Measurements from ENCODE around the gene NRP2. TPM values are rescaled to one million over a fixed set of nuclear protein-coding genes. Genes with fewer than 3 reads are reported as not detected.

The NRP2 gene
- total RNA-seq, 1 experiment from 2014 or later = 10.3 TPM

GRCh38 chr2:205701509-205701908 lies 19.2 kb downstream of the NRP2 start:
- H3K27ac Mint-ChIP-seq (ENCODE audit: low read depth, unreplicated experiment) = no peak overlapping the region
- no peak overlapping the region for H3K4me3 Mint-ChIP-seq (ENCODE audit: unreplicated experiment)
- no TSS peak for BruUV-seq (replicated peaks)
- DNase-seq (ENCODE audit: unreplicated experiment) = no peak
- no peaks in the 10 kb centered on the region for H3K9me3 Mint-ChIP-seq (ENCODE audit: unreplicated experiment)
- intact Hi-C loops (cut with micrococcal nuclease) = no loop called here
- no peak for TF ChIP-seq CTCF (IDR thresholded peaks at IDR 0.05; ENCODE audit: unreplicated experiment)
- H3K36me3 Mint-ChIP-seq (ENCODE audit: insufficient read depth, unreplicated experiment) = peaks cover 10% of the 10 kb centered on the region
- POLR2A ChIA-PET = interaction anchor here (0.8 kb wide), 1 partner anchor 18 kb away, joined by 3 read pairs; no protein-coding TSS in a partner anchor
- peaks cover 16% of the 10 kb centered on the region for H3K4me1 Mint-ChIP-seq (ENCODE audit: insufficient read depth, unreplicated experiment)
- no peaks in the 10 kb centered on the region for H3K27me3 Mint-ChIP-seq (ENCODE audit: insufficient read depth, unreplicated experiment)
- CTCF ChIA-PET = interaction anchor here (2.2 kb wide), 1 partner anchor 22 kb away, joined by 5 read pairs; no protein-coding TSS in a partner anchor

DNA sequence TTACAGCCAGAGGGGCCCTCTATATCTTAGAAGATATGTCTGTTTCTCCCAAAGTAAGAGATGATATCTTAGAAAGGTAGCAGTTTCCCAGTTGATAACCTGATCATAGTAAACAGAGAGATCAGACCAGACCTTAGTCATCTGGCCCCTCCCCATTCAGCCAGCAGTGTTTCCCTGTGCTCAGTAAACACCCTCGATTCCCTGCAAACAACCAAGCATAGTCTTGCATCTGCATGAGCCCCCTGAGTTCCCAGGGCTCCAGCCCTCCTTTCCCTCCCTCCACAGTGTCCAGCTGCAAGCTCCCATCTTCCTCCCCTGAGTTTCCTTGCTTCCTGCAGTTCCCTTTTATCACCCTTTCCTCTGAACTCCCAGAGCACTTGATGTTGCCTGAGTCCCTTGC lies 20.3 kb downstream of the NRP2 start:
- no peaks in the 10 kb centered on the region for H3K27me3 Mint-ChIP-seq (ENCODE audit: insufficient read depth, unreplicated experiment)
- no peak for DNase-seq (ENCODE audit: unreplicated experiment)
- intact Hi-C loops (cut with micrococcal nuclease) = no loop called here
- H3K9me3 Mint-ChIP-seq (ENCODE audit: unreplicated experiment) = no peaks in the 10 kb centered on the region
- peaks cover 6% of the 10 kb centered on the region for H3K36me3 Mint-ChIP-seq (ENCODE audit: insufficient read depth, unreplicated experiment)
- no peak overlapping the region for H3K4me3 Mint-ChIP-seq (ENCODE audit: unreplicated experiment)
- H3K4me1 Mint-ChIP-seq (ENCODE audit: insufficient read depth, unreplicated experiment) = peaks cover 22% of the 10 kb centered on the region
- no peak for TF ChIP-seq CTCF (IDR thresholded peaks at IDR 0.05; ENCODE audit: unreplicated experiment)
- no peak overlapping the region for H3K27ac Mint-ChIP-seq (ENCODE audit: low read depth, unreplicated experiment)
- CTCF ChIA-PET = interaction anchor here (0.5 to 2.2 kb wide), 3 partner anchors 7 to 965 kb away, joined by 3 to 5 read pairs (median 3); no protein-coding TSS in a partner anchor
- POLR2A ChIA-PET = no interaction called here
- BruUV-seq (replicated peaks) = no TSS peak

DNA sequence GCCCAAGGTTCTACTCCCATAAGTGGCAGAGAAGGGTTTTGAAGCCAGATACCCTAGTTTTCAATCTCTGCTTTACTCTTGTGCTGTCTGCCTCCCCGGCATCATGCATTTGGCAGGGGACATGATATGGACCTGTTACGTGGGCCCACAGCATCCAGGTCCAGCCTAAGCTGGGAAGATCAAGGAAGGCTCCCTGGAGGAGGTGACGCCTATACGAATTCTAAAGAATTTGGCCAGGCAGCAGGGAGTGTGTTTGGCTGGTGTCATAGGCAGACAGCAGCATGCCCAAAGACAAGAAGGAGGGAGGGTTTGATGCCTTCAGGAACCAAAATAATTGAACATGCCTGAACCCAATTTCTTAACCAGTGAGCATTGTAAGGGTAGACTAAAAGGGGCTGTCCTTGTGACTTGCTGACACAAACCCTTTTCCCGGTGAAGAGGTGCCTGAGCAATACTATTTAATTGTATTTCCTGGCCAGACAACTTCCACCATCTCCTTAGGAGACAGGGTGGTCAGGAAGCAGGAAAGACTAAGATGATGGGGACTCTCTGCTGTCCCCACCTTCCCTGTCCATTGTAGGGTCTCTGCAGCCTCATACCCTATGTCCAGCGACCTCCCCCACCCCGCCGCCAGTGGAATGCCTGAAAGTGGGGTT lies 21.3 kb downstream of the NRP2 start:
- no TSS peak for BruUV-seq (replicated peaks)
- ChIA-PET CTCF (interaction anchor here (0.9 to 2.2 kb wide), 5 partner anchors 15 to 223 kb away, joined by 3 to 5 read pairs (median 3); no protein-coding TSS in a partner anchor), POLR2A (no interaction called here)
- Mint-ChIP-seq H3K27ac (ENCODE audit: low read depth, unreplicated experiment) (no peak overlapping the region), H3K36me3 (ENCODE audit: insufficient read depth, unreplicated experiment) (peaks cover 6% of the 10 kb centered on the region), H3K27me3 (ENCODE audit: insufficient read depth, unreplicated experiment) (no peaks in the 10 kb centered on the region), H3K4me3 (ENCODE audit: unreplicated experiment) (no peak overlapping the region), H3K4me1 (ENCODE audit: insufficient read depth, unreplicated experiment) (peaks cover 22% of the 10 kb centered on the region), H3K9me3 (ENCODE audit: unreplicated experiment) (no peaks in the 10 kb centered on the region)
- no peak for TF ChIP-seq CTCF (IDR thresholded peaks at IDR 0.05; ENCODE audit: unreplicated experiment)
- intact Hi-C loops (cut with micrococcal nuclease) = no loop called here
- no peak for DNase-seq (ENCODE audit: unreplicated experiment)

DNA sequence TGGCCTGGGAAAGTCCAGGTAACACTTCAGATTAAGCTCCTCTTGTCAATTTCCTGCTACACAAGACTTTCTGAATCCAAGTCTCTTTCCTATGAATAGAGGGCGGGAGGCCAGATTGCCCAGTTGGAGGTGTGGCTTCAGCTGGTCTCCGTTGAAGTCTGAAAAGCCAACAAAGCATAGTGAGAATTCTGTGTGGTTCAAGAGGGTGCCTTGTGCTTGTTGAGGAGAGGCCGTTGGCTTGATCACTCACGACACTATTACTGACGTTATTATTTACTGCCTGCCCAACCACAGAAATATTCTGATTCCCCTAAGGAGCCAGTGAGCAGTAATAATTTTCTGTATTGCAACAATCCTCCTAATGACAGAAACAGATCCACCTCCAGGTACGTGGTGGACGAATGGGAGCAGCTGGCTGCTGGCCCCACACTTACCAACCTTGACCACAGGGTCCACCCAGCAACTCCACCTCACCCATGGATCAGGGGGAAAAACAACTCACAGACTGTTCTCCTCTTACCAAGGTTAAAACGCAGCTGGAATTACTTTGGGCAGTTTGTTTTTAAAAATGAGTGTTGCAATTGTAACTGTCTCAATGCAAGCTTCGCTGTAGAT lies 21.9 kb downstream of the NRP2 start:
- no peaks in the 10 kb centered on the region for H3K27me3 Mint-ChIP-seq (ENCODE audit: insufficient read depth, unreplicated experiment)
- TF ChIP-seq CTCF (IDR thresholded peaks at IDR 0.05; ENCODE audit: unreplicated experiment) = no peak
- intact Hi-C loops (cut with micrococcal nuclease) = no loop called here
- H3K9me3 Mint-ChIP-seq (ENCODE audit: unreplicated experiment) = no peaks in the 10 kb centered on the region
- no peak overlapping the region for H3K27ac Mint-ChIP-seq (ENCODE audit: low read depth, unreplicated experiment)
- BruUV-seq (replicated peaks) = no TSS peak
- CTCF ChIA-PET = interaction anchor here (0.9 to 1.4 kb wide), 5 partner anchors 14 to 222 kb away, joined by 3 read pairs; no protein-coding TSS in a partner anchor
- no peak for DNase-seq (ENCODE audit: unreplicated experiment)
- peaks cover 25% of the 10 kb centered on the region for H3K4me1 Mint-ChIP-seq (ENCODE audit: insufficient read depth, unreplicated experiment)
- H3K36me3 Mint-ChIP-seq (ENCODE audit: insufficient read depth, unreplicated experiment) = peaks cover 6% of the 10 kb centered on the region
- POLR2A ChIA-PET = no interaction called here
- no peak overlapping the region for H3K4me3 Mint-ChIP-seq (ENCODE audit: unreplicated experiment)

All from MCF 10A (cell line).